GM12878 (cell line): ENCODE data around the gene DLD. TPM values are rescaled to one million over a fixed set of nuclear protein-coding genes. Genes with fewer than 3 reads are reported as not detected.

ENCODE experiments used
- ATAC-seq: fragments of 200-7000 bp; cut with Tn5 transposase; 3 replicates; pipeline ENCODE4 v1.9.1; 2020; ENCODE audit warnings: mild to moderate bottlenecking, moderate library complexity
- BruUV-seq: library from RNA; stranded (reverse); fragments of 400-500 nt; replicated peaks from 2 replicates; lab custom pipeline; 2021; lab: Mats Ljungman, UMichigan
- CTCF ChIA-PET: fragments of 300-600 bp; sonication (Branson Sonifier 250); formaldehyde crosslinking; extraction: SDS; loops from one replicate; lab custom pipeline; 2021; ENCODE audit warnings: inconsistent platforms; lab: Yijun Ruan, JAX
- POLR2A ChIA-PET: fragments of 350-600 bp; formaldehyde crosslinking; extraction: SDS; loops from one replicate; lab custom pipeline; 2021; ENCODE audit warnings: inconsistent platforms; lab: Charles Lee
- RAD21 ChIA-PET: fragments of 300-600 bp; sonication (Branson Sonifier 250); formaldehyde crosslinking; loops from one replicate; lab custom pipeline; 2023; ENCODE audit warnings: antibody characterized with exemption; ENCODE audit not compliant: unreplicated experiment; lab: Charles Lee
- SMC1A ChIA-PET: fragments of 300-600 bp; sonication (Branson Sonifier 250); formaldehyde crosslinking; loops from one replicate; lab custom pipeline; 2023; ENCODE audit not compliant: unreplicated experiment, uncharacterized antibody; lab: Charles Lee
- DNase-seq: peaks from one replicate; pipeline ENCODE4 v3.0.0-alpha.2; 2011; ENCODE audit warnings: low read depth, low spot score
- FAIRE-seq: peaks from 3 replicates; lab custom pipeline; 2011; peaks lifted over from hg19 to GRCh38; lab: Jason Lieb, UNC
- H2AFZ ChIP-seq: 2 replicates; pipeline ENCODE4 v1.6.0; 2011; ENCODE audit warnings: low read depth, low read length, control low read depth; ENCODE audit not compliant: control insufficient read depth
- H3K27ac ChIP-seq: 2 replicates; pipeline ENCODE4 v1.5.1; 2011; ENCODE audit warnings: control low read depth; ENCODE audit not compliant: control insufficient read depth, insufficient read depth
- H3K27me3 ChIP-seq, 2 experiments: replicated peaks in 1 of 2; 2 replicates each; pipeline versions ENCODE4 v1.6.0 to v1.6.1; 2011; ENCODE audit warnings: low read length in 1 of 2; ENCODE audit not compliant: control insufficient read depth in 2 of 2, insufficient read depth in 2 of 2
- H3K36me3 ChIP-seq, 2 experiments: 2 replicates each; pipeline ENCODE4 v1.5.1; 2011; ENCODE audit warnings: low read length in 1 of 2; ENCODE audit not compliant: control insufficient read depth in 2 of 2, insufficient read depth in 2 of 2
- H3K4me1 ChIP-seq: 2 replicates; pipeline ENCODE4 v1.6.1; 2011; ENCODE audit warnings: mild to moderate bottlenecking, low read length, moderate library complexity, mixed read lengths; ENCODE audit not compliant: control insufficient read depth, insufficient read depth
- H3K4me2 ChIP-seq: 2 replicates; pipeline ENCODE4 v1.6.0; 2011; ENCODE audit warnings: control low read depth; ENCODE audit not compliant: control insufficient read depth, insufficient read depth
- H3K4me3 ChIP-seq: fragments of 200-600 bp; sonication (generic); 2 replicates; pipeline ENCODE4 v1.5.1; 2016
- H3K79me2 ChIP-seq: 2 replicates; pipeline ENCODE4 v1.6.0; 2011; ENCODE audit warnings: low read length; ENCODE audit not compliant: control insufficient read depth, insufficient read depth
- H3K9ac ChIP-seq: 2 replicates; pipeline ENCODE4 v1.8.0; 2011; ENCODE audit warnings: low read length, control low read depth, mixed read lengths; ENCODE audit not compliant: control insufficient read depth, insufficient read depth
- H3K9me3 ChIP-seq: replicated peaks from 3 replicates; pipeline ENCODE4 v1.5.1; 2011; ENCODE audit warnings: mild to moderate bottlenecking, low read length; ENCODE audit not compliant: control insufficient read depth, insufficient read depth
- H4K20me1 ChIP-seq: 2 replicates; pipeline ENCODE4 v1.6.0; 2011; ENCODE audit not compliant: control insufficient read depth, insufficient read depth
- ATF7 ChIP-seq: fragments of 450-650 bp; IDR thresholded peaks from 2 replicates; pipeline ENCODE4 v1.6.1; 2016; ENCODE audit warnings: low read depth, mild to moderate bottlenecking
- MYB ChIP-seq: fragments of 150-350 bp; IDR thresholded peaks from 2 replicates; pipeline ENCODE4 v1.6.1; 2014; ENCODE audit warnings: mild to moderate bottlenecking, low read depth, low read length, borderline replicate concordance
- NBN ChIP-seq: fragments of 450-650 bp; IDR thresholded peaks from 2 replicates; pipeline ENCODE4 v1.6.1; 2016
- RELA ChIP-seq: fragments of 450-650 bp; IDR thresholded peaks from 2 replicates; pipeline ENCODE4 v1.8.0; 2014; ENCODE audit warnings: borderline replicate concordance; ENCODE audit not compliant: partially characterized antibody
- YY1 ChIP-seq: IDR thresholded peaks from 2 replicates; pipeline ENCODE4 v1.6.1; 2011; ENCODE audit warnings: low read depth, mild to moderate bottlenecking, low read length
- ZNF24 ChIP-seq: fragments of 450-650 bp; IDR thresholded peaks from 2 replicates; pipeline ENCODE4 v1.6.1; 2017; ENCODE audit warnings: antibody characterized with exemption, mild to moderate bottlenecking
- WGBS: methylation state at CpG from one replicate; pipeline ENCODE4 v1.1.6; 2016; ENCODE audit warnings: low lambda C conversion rate; ENCODE audit not compliant: insufficient replicate concordance, insufficient coverage; ENCODE audit errors: missing lambda C conversion rate; 5-methylcytosine and 5-hydroxymethylcytosine counted together
- in situ Hi-C: fragments of 300-500 bp; cut with MboI; formaldehyde crosslinking; loops from 9 replicates; pipeline ENCODE4 v1.14.3; 2018; ENCODE audit warnings: mixed read lengths
- intact Hi-C: fragments of 100-400 bp; cut with micrococcal nuclease; formaldehyde crosslinking; loops from one replicate; pipeline ENCODE4 v1.14.2; 2022; ENCODE audit not compliant: unreplicated experiment
- polyA plus RNA-seq, 11 experiments: library from polyadenylated mRNA; depleted of rRNA in 4 of 11; unstranded in 6 of 11; stranded (reverse) in 5 of 11; fragments of >200 nt; fragmentation: Nextera tagmentation in 4 of 11; fragmentation: Illumina TruSeq in 1 of 11; extraction: Ambion mirVana in 4 of 11; extraction: Trizol in 1 of 11; gene quantifications; 1 replicate in 1 of 11; 2 replicates in 10 of 11; pipeline versions ENCODE4 v1.2.1 to v1.2.3, GENCODE V29; 2011 to 2016; ENCODE audit warnings: inconsistent platforms in 2 of 11, missing spikeins in 2 of 11, low read depth in 1 of 11
- total RNA-seq, 4 experiments: library from RNA; depleted of rRNA in 3 of 4; stranded (reverse); fragments of >200 nt in 3 of 4; fragmentation: Illumina TruSeq in 1 of 4; extraction: Trizol in 1 of 4; gene quantifications; 2 replicates each; pipeline versions ENCODE4 v1.2.1 to v1.2.3, GENCODE V29; 2013 to 2021
- TF ChIP-seq, protein P1 (sequence below): fragments of 450-650 bp; IDR thresholded peaks from 2 replicates; pipeline ENCODE4 v1.6.1; 2016; ENCODE audit warnings: mild to moderate bottlenecking, moderate library complexity, borderline replicate concordance
- TF ChIP-seq, protein P2 (sequence below): IDR thresholded peaks from 2 replicates; pipeline ENCODE4 v1.6.1; 2011; ENCODE audit warnings: low read depth, mild to moderate bottlenecking, low read length, moderate library complexity, borderline replicate concordance; ENCODE audit errors: extremely low read depth

DLD gene
- total and polyA plus RNA-seq, 10 of the 15 experiments (the other 5 are each of a cell fraction or from before 2014, with no cell fraction given), result 62.7 to 314 (median 161) TPM

DNA sequence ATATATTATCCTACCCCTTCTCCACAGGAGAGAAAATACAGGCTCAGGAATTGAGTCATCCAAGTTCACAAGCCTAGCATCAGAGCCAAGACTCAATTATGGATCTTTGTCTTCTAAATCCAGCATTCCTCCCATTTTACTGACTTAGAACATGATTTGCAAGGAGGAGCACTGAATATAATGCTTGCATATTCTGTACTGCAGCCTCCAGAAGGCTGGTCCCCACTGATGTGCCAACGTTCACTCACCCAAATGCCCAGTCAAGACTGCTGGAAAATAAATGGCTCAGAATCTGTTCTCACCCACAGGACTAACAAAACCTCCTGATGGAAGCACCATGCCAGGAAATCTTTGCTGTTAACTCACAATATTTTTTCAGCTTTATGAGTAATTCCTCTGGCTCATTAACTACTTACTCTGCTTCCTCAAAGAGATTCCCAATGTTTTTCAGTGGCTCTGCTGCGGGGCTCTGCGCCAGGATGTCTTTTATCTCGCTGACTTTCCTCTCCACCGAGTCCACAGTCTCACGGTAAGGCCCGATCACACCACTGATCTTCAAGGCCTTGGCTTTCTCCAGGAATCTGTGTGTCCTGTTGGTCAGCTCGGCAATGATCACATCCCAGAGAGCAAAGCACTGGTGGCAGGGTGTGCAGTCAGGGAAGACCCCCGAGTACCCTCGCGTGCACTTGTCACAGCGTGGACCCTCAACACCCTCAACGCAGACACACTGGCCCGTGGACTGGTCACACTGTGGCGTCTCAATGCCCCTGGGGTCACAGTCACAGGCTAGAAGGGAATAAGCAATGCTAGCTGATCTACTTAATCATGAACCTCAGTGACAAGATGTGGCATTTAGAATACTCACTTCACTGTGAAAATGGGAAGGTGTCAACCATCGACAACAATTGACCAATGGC, 48.8 kb downstream of the DLD start:
- H4K20me1 ChIP-seq, result no peaks in the 10 kb centered on the region
- ChIA-PET RAD21 (no interaction called here), SMC1A (no interaction called here), CTCF (interaction anchor here (0.6 kb wide), 1 partner anchor 314 kb away, joined by 3 read pairs; no protein-coding TSS in a partner anchor), POLR2A (no interaction called here)
- in situ Hi-C loops (no loop called here), intact Hi-C loops (no loop called here)
- BruUV-seq, result no TSS peak
- 98% methylated on average over 16 of the region's 16 CpGs for WGBS
- H2AFZ ChIP-seq, result no peak overlapping the region
- H3K27ac ChIP-seq, result no peak overlapping the region
- no peaks in the 10 kb centered on the region for H3K9me3 ChIP-seq
- H3K9ac ChIP-seq, result no peak overlapping the region
- H3K4me2 ChIP-seq, result no peak overlapping the region
- FAIRE-seq, result no peak
- no peak for DNase-seq
- H3K27me3 ChIP-seq, result no peaks in the 10 kb centered on the region
- peaks cover 0 to 3% of the 10 kb centered on the region in 2 experiments; a peak in 3 of 4 replicates for H3K36me3 ChIP-seq
- no peaks in the 10 kb centered on the region for H3K4me1 ChIP-seq
- H3K79me2 ChIP-seq, result no peaks in the 10 kb centered on the region
- ATAC-seq, result no peak
- H3K4me3 ChIP-seq, result no peak overlapping the region
- TF ChIP-seq, protein P1, sequence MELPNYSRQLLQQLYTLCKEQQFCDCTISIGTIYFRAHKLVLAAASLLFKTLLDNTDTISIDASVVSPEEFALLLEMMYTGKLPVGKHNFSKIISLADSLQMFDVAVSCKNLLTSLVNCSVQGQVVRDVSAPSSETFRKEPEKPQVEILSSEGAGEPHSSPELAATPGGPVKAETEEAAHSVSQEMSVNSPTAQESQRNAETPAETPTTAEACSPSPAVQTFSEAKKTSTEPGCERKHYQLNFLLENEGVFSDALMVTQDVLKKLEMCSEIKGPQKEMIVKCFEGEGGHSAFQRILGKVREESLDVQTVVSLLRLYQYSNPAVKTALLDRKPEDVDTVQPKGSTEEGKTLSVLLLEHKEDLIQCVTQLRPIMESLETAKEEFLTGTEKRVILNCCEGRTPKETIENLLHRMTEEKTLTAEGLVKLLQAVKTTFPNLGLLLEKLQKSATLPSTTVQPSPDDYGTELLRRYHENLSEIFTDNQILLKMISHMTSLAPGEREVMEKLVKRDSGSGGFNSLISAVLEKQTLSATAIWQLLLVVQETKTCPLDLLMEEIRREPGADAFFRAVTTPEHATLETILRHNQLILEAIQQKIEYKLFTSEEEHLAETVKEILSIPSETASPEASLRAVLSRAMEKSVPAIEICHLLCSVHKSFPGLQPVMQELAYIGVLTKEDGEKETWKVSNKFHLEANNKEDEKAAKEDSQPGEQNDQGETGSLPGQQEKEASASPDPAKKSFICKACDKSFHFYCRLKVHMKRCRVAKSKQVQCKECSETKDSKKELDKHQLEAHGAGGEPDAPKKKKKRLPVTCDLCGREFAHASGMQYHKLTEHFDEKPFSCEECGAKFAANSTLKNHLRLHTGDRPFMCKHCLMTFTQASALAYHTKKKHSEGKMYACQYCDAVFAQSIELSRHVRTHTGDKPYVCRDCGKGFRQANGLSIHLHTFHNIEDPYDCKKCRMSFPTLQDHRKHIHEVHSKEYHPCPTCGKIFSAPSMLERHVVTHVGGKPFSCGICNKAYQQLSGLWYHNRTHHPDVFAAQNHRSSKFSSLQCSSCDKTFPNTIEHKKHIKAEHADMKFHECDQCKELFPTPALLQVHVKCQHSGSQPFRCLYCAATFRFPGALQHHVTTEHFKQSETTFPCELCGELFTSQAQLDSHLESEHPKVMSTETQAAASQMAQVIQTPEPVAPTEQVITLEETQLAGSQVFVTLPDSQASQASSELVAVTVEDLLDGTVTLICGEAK, result no peak
- TF ChIP-seq MYB (no peak), RELA (no peak), ATF7 (no peak), NBN (no peak), ZNF24 (no peak), YY1 (no peak)
- TF ChIP-seq, protein P2, sequence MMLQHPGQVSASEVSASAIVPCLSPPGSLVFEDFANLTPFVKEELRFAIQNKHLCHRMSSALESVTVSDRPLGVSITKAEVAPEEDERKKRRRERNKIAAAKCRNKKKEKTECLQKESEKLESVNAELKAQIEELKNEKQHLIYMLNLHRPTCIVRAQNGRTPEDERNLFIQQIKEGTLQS, result no peak
